ENCODE measurements around the gene CEBPA.

Gene CEBPA

DNA sequence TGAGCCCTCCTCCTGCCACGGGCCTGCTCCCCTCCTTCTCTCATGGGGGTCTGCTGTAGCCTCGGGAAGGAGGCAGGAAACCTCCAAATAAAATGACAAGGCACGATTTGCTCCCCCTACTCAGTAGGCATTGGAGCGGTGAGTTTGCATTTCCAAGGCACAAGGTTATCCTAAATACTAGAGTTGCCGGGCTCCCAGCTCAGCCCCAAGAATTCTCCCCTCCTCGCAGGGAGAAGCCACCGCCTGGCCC is 1.5 kb downstream of the CEBPA start:
- H3K4me2 ChIP-seq (ENCODE audit: low read length, poor library complexity, severe bottlenecking): no peak overlapping the region
- peak overlapping the region; percentile 63 for H3K9ac ChIP-seq (ENCODE audit: low read length)
- H3K23ac ChIP-seq (ENCODE audit: low read length in 2 of 2): no peak overlapping the region
- peaks cover 50 to 54% of the 10 kb centered on the region in 2 experiments for H3K27me3 ChIP-seq (ENCODE audit: control insufficient read depth in 1 of 2, insufficient read depth in 1 of 2, low read length in 2 of 2)
- no peak overlapping the region for H3K4ac ChIP-seq (ENCODE audit: low read depth in 1 of 2, low read length in 2 of 2)
- H3K36me3 ChIP-seq (ENCODE audit: control insufficient read depth in 1 of 2, insufficient read depth in 2 of 2, low read depth in 1 of 2, low read length in 2 of 2): no peaks in the 10 kb centered on the region
- no peak overlapping the region for H4K91ac ChIP-seq (ENCODE audit: low read length)
- no peak overlapping the region for H4K8ac ChIP-seq (ENCODE audit: low read length)
- no peak overlapping the region for H3K18ac ChIP-seq (ENCODE audit: low read depth in 1 of 2, low read length in 2 of 2)
- no peak overlapping the region for H2BK120ac ChIP-seq (ENCODE audit: low read depth, low read length)
- no peak overlapping the region for H2BK5ac ChIP-seq (ENCODE audit: low read depth, low read length, poor library complexity, severe bottlenecking)
- H3K4me3 ChIP-seq (ENCODE audit: insufficient read depth in 1 of 2, low read depth in 1 of 2, low read length in 2 of 2): peak overlapping the region in 1 of 2 experiments; percentile 75
- H3K9me3 ChIP-seq (ENCODE audit: control insufficient read depth, low read length): no peaks in the 10 kb centered on the region
- H3K4me1 ChIP-seq (ENCODE audit: control insufficient read depth, insufficient read depth, low read depth, low read length): peaks cover 21% of the 10 kb centered on the region
- H3K27ac ChIP-seq (ENCODE audit: low read length, poor library complexity, severe bottlenecking): no peak overlapping the region
- H3K14ac ChIP-seq (ENCODE audit: low read length in 2 of 2): no peak overlapping the region
- no peak overlapping the region for H2AK5ac ChIP-seq (ENCODE audit: low read length, severe bottlenecking)
- no peak overlapping the region for H2AFZ ChIP-seq (ENCODE audit: low read depth, low read length)
- H2BK15ac ChIP-seq (ENCODE audit: low read depth, poor library complexity, severe bottlenecking): no peak overlapping the region
- 18% methylated on average over 7 of the region's 7 CpGs for WGBS
- no peak overlapping the region for H2BK12ac ChIP-seq (ENCODE audit: low read length in 2 of 2)
- no peak for DNase-seq
- no peaks in the 10 kb centered on the region for H3K79me1 ChIP-seq (replicated peaks; ENCODE audit: low read length, poor library complexity, severe bottlenecking)

DNA sequence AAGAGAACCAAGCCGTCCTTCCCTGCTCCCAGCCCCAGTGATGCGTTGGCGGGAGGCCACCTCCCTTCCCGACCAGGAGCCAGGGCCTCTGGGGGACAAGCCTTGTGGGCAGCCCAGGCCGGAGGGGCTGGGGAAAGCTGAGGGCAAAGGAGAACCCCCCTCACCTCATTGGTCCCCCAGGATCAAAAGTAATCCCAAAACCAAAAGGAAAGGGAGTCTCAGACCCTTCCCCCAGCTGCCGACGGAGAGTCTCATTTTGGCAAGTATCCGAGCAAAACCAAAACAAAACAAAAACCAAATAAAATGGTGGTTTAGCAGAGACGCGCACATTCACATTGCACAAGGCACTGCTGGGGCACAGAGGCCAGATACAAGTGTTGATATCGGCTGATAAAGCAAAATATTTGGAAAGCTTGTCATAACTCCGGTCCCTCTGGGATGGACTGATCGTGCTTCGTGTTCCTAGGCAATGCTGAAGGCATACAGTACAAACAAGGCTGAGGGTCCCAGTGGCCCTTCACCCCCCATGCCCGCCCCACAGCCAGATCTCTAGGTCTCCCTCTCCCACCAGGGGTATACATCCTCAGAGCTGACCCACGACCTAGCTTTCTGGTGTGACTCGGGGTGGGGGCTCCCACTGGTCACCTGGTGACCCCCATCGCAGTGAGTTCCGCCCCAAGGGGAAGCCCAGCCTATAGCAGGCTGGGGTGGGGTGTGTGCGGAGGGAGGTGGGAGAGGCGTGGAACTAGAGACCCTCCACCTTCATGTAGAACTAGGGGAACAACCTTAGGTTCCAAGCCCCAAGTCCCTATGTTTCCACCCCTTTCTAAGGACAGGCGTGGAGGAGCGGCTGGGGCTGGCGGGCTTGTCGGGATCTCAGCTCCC is 2.1 kb downstream of the CEBPA start:
- H3K4me2 ChIP-seq (ENCODE audit: low read length, poor library complexity, severe bottlenecking): no peak overlapping the region
- H4K91ac ChIP-seq (ENCODE audit: low read length): no peak overlapping the region
- peak overlapping the region in 1 of 2 experiments; percentile 75 for H3K4me3 ChIP-seq (ENCODE audit: insufficient read depth in 1 of 2, low read depth in 1 of 2, low read length in 2 of 2)
- no peak overlapping the region for H3K18ac ChIP-seq (ENCODE audit: low read depth in 1 of 2, low read length in 2 of 2)
- no peak overlapping the region for H3K14ac ChIP-seq (ENCODE audit: low read length in 2 of 2)
- H3K9me3 ChIP-seq (ENCODE audit: control insufficient read depth, low read length): no peaks in the 10 kb centered on the region
- peak overlapping the region; percentile 63 for H3K9ac ChIP-seq (ENCODE audit: low read length)
- no peak overlapping the region for H2BK15ac ChIP-seq (ENCODE audit: low read depth, poor library complexity, severe bottlenecking)
- H4K8ac ChIP-seq (ENCODE audit: low read length): no peak overlapping the region
- DNase-seq: no peak
- no peak overlapping the region for H3K4ac ChIP-seq (ENCODE audit: low read depth in 1 of 2, low read length in 2 of 2)
- H2AK5ac ChIP-seq (ENCODE audit: low read length, severe bottlenecking): no peak overlapping the region
- no peak overlapping the region for H2BK5ac ChIP-seq (ENCODE audit: low read depth, low read length, poor library complexity, severe bottlenecking)
- no peak overlapping the region for H3K27ac ChIP-seq (ENCODE audit: low read length, poor library complexity, severe bottlenecking)
- no peaks in the 10 kb centered on the region for H3K79me1 ChIP-seq (replicated peaks; ENCODE audit: low read length, poor library complexity, severe bottlenecking)
- WGBS: 86% methylated on average over 24 of the region's 25 CpGs
- H3K4me1 ChIP-seq (ENCODE audit: control insufficient read depth, insufficient read depth, low read depth, low read length): peaks cover 21% of the 10 kb centered on the region
- H3K36me3 ChIP-seq (ENCODE audit: control insufficient read depth in 1 of 2, insufficient read depth in 2 of 2, low read depth in 1 of 2, low read length in 2 of 2): no peaks in the 10 kb centered on the region
- no peak overlapping the region for H3K23ac ChIP-seq (ENCODE audit: low read length in 2 of 2)
- no peak overlapping the region for H2BK12ac ChIP-seq (ENCODE audit: low read length in 2 of 2)
- H2BK120ac ChIP-seq (ENCODE audit: low read depth, low read length): no peak overlapping the region
- H2AFZ ChIP-seq (ENCODE audit: low read depth, low read length): no peak overlapping the region
- peaks cover 48 to 50% of the 10 kb centered on the region in 2 experiments for H3K27me3 ChIP-seq (ENCODE audit: control insufficient read depth in 1 of 2, insufficient read depth in 1 of 2, low read length in 2 of 2)

DNA sequence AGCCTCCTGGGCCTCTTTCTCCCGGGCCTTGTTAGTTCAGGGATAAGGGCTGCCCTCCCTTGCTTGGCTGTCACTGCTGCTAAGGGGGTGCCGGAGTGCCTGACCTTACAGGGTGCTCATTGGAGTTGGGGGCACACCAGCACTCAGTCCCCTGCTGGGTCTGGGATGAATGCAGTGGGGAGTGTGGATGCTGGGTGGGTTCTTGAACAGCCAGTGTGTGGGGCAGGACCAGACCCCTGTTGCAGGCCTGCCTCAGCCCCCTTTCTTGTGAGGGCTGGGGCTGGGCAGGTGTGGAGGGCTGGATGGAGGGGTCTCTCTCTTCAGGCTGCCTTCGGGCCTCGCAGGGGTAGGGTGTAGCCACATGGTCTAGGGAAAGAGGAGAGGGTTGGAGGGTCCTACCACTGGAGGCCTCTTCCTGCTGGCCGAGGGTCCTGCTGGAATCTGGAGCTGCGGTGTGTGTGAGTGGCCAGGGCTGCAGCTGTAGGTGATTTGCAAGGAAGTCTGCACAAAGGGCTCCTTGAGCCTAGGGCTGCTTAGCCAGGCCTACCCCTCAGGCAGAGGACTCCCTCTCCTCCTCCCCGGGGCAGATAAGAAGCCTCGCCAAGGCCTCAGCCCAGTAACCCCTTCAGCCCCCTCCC is 3.2 kb downstream of the CEBPA start:
- no peak overlapping the region for H2AFZ ChIP-seq (ENCODE audit: low read depth, low read length)
- peaks cover 37 to 47% of the 10 kb centered on the region in 2 experiments for H3K27me3 ChIP-seq (ENCODE audit: control insufficient read depth in 1 of 2, insufficient read depth in 1 of 2, low read length in 2 of 2)
- no peak overlapping the region for H3K23ac ChIP-seq (ENCODE audit: low read length in 2 of 2)
- WGBS: 62% methylated on average over 8 of the region's 8 CpGs
- H4K8ac ChIP-seq (ENCODE audit: low read length): no peak overlapping the region
- H2BK12ac ChIP-seq (ENCODE audit: low read length in 2 of 2): no peak overlapping the region
- H2BK15ac ChIP-seq (ENCODE audit: low read depth, poor library complexity, severe bottlenecking): no peak overlapping the region
- H3K79me1 ChIP-seq (replicated peaks; ENCODE audit: low read length, poor library complexity, severe bottlenecking): no peaks in the 10 kb centered on the region
- no peak for DNase-seq
- H3K4me2 ChIP-seq (ENCODE audit: low read length, poor library complexity, severe bottlenecking): no peak overlapping the region
- H3K4ac ChIP-seq (ENCODE audit: low read depth in 1 of 2, low read length in 2 of 2): no peak overlapping the region
- H3K9me3 ChIP-seq (ENCODE audit: control insufficient read depth, low read length): no peaks in the 10 kb centered on the region
- H2BK5ac ChIP-seq (ENCODE audit: low read depth, low read length, poor library complexity, severe bottlenecking): no peak overlapping the region
- no peak overlapping the region for H3K14ac ChIP-seq (ENCODE audit: low read length in 2 of 2)
- H3K36me3 ChIP-seq (ENCODE audit: control insufficient read depth in 1 of 2, insufficient read depth in 2 of 2, low read depth in 1 of 2, low read length in 2 of 2): no peaks in the 10 kb centered on the region
- no peak overlapping the region for H3K9ac ChIP-seq (ENCODE audit: low read length)
- peaks cover 21% of the 10 kb centered on the region for H3K4me1 ChIP-seq (ENCODE audit: control insufficient read depth, insufficient read depth, low read depth, low read length)
- H4K91ac ChIP-seq (ENCODE audit: low read length): no peak overlapping the region
- no peak overlapping the region for H3K27ac ChIP-seq (ENCODE audit: low read length, poor library complexity, severe bottlenecking)
- no peak overlapping the region for H2BK120ac ChIP-seq (ENCODE audit: low read depth, low read length)
- no peak overlapping the region for H3K18ac ChIP-seq (ENCODE audit: low read depth in 1 of 2, low read length in 2 of 2)
- H3K4me3 ChIP-seq (ENCODE audit: insufficient read depth in 1 of 2, low read depth in 1 of 2, low read length in 2 of 2): no peak overlapping the region
- H2AK5ac ChIP-seq (ENCODE audit: low read length, severe bottlenecking): no peak overlapping the region

DNA sequence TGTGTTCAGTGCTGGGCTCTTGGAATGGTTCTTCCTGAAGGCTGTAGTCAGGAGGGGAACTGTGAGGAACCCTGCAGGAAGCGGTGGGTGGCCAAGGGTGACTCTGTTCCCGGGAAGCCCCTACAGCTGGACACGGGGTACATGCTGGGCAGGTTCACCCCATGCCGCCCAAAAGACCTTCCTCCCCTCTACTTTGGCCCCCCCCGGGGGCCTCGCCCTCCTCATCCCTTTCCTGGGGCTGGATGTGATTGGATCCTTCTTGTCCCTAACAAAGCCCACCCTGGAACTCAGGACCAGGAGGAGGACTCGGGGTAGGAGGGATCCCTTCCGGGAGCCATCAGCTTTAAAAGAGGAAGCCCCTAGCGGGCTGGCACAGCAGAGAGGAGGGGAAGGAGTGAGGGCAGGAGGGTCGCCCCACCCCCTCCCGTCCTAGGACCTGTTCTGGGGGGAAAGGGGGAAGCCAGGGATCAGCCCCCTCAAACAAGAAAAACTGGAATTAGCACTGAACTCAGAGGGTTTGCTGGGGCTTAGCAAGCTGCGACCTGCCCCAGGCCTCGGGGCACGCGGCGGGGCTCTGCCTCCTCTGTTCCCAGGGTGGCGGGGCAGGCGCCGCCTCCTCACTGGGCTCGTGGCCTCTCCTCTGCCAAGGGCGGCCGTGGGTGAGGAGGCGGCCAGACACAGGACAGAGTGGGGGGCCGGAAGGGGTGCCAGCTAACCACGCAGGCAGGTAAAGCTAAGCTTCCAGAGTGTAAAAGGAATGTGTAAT is 4.0 kb downstream of the CEBPA start:
- Histone ChIP-seq H3K4me1 (ENCODE audit: control insufficient read depth, insufficient read depth, low read depth, low read length) (peaks cover 21% of the 10 kb centered on the region), H3K9me3 (ENCODE audit: control insufficient read depth, low read length) (no peaks in the 10 kb centered on the region), H2BK15ac (ENCODE audit: low read depth, poor library complexity, severe bottlenecking) (no peak overlapping the region), H2BK12ac (ENCODE audit: low read length in 2 of 2) (no peak overlapping the region), H3K27me3 (ENCODE audit: control insufficient read depth in 1 of 2, insufficient read depth in 1 of 2, low read length in 2 of 2) (peaks cover 33 to 39% of the 10 kb centered on the region in 2 experiments), H2BK5ac (ENCODE audit: low read depth, low read length, poor library complexity, severe bottlenecking) (no peak overlapping the region), H3K4ac (ENCODE audit: low read depth in 1 of 2, low read length in 2 of 2) (no peak overlapping the region), H3K36me3 (ENCODE audit: control insufficient read depth in 1 of 2, insufficient read depth in 2 of 2, low read depth in 1 of 2, low read length in 2 of 2) (no peaks in the 10 kb centered on the region), H3K4me3 (ENCODE audit: insufficient read depth in 1 of 2, low read depth in 1 of 2, low read length in 2 of 2) (no peak overlapping the region), H3K9ac (ENCODE audit: low read length) (no peak overlapping the region), H2BK120ac (ENCODE audit: low read depth, low read length) (no peak overlapping the region), H4K91ac (ENCODE audit: low read length) (no peak overlapping the region), H3K79me1 (replicated peaks; ENCODE audit: low read length, poor library complexity, severe bottlenecking) (no peaks in the 10 kb centered on the region), H3K27ac (ENCODE audit: low read length, poor library complexity, severe bottlenecking) (no peak overlapping the region), H2AK5ac (ENCODE audit: low read length, severe bottlenecking) (no peak overlapping the region), H2AFZ (ENCODE audit: low read depth, low read length) (no peak overlapping the region), H3K4me2 (ENCODE audit: low read length, poor library complexity, severe bottlenecking) (no peak overlapping the region), H3K18ac (ENCODE audit: low read depth in 1 of 2, low read length in 2 of 2) (no peak overlapping the region), H4K8ac (ENCODE audit: low read length) (no peak overlapping the region), H3K14ac (ENCODE audit: low read length in 2 of 2) (no peak overlapping the region), H3K23ac (ENCODE audit: low read length in 2 of 2) (no peak overlapping the region)
- 85% methylated on average over 22 of the region's 25 CpGs for WGBS
- no peak for DNase-seq
